K562 (cell line): ENCODE data around the gene NLK. TPM values are rescaled to one million over a fixed set of nuclear protein-coding genes. Genes with fewer than 3 reads are reported as not detected.
A peak's percentile ranks its signal among the peaks of the same experiment; 100 is the strongest.

ENCODE experiments used
- ATAC-seq: fragments of 200-7000 bp; cut with Tn5 transposase; 3 replicates; pipeline ENCODE4 v1.9.1; 2020; ENCODE audit warnings: moderate library complexity
- BruUV-seq: library from RNA; stranded (reverse); fragments of 400-500 nt; replicated peaks from 2 replicates; lab custom pipeline; 2021; lab: Mats Ljungman, UMichigan
- CTCF ChIA-PET: fragments of 300-600 bp; formaldehyde crosslinking; extraction: SDS; loops from one replicate; lab custom pipeline; 2021; ENCODE audit warnings: low intra/inter-chr PET ratio; lab: Yijun Ruan, JAX
- POLR2A ChIA-PET: fragments of 300-600, 350-650 bp; sonication (Branson Sonifier 250); formaldehyde crosslinking; extraction: SDS; loops from one replicate; lab custom pipeline; 2021; ENCODE audit warnings: antibody characterized with exemption, inconsistent platforms; lab: Yijun Ruan, JAX
- DNase-seq, 4 experiments: peaks; one replicate each; pipeline versions ENCODE4 v3.0.0 to v3.0.0-alpha.2; 2011 to 2018; ENCODE audit warnings: low spot score in 3 of 4, mixed read lengths in 3 of 4; ENCODE audit errors: extremely low read depth in 1 of 4
- FAIRE-seq: peaks from 2 replicates; lab custom pipeline; 2011; peaks lifted over from hg19 to GRCh38; lab: Jason Lieb, UNC
- H2AFZ ChIP-seq: 2 replicates; pipeline ENCODE4 v1.6.0; 2011; ENCODE audit warnings: low read depth, low read length, control low read depth, inconsistent platforms
- H3K27ac ChIP-seq: fragments of 200-600 bp; 3 replicates; pipeline ENCODE4 v1.8.0; 2011; ENCODE audit warnings: low read depth, mild to moderate bottlenecking, control low read depth, inconsistent platforms, low read length, moderate library complexity, mixed read lengths; ENCODE audit errors: extremely low read depth
- H3K27me3 ChIP-seq, 2 experiments: fragments of 300-600 bp in 1 of 2; 2 replicates in 1 of 2; 3 replicates in 1 of 2; pipeline versions ENCODE4 v1.6.0 to v1.8.0; 2011; ENCODE audit warnings: inconsistent platforms in 2 of 2, low read length in 2 of 2, mild to moderate bottlenecking in 1 of 2, mixed read lengths in 1 of 2, moderate library complexity in 1 of 2; ENCODE audit not compliant: control insufficient read depth in 2 of 2, insufficient read depth in 2 of 2
- H3K36me3 ChIP-seq: fragments of 300-600 bp; 3 replicates; pipeline ENCODE4 v1.8.0; 2011; ENCODE audit warnings: mild to moderate bottlenecking, low read length, inconsistent platforms; ENCODE audit not compliant: control insufficient read depth, insufficient read depth
- H3K4me1 ChIP-seq, 2 experiments: fragments of 200-600 bp in 1 of 2; replicated peaks in 1 of 2; 2 replicates in 1 of 2; 3 replicates in 1 of 2; pipeline versions ENCODE4 v1.5.1 to v1.8.0; 2011; ENCODE audit warnings: inconsistent platforms in 2 of 2, low read length in 2 of 2, mild to moderate bottlenecking in 1 of 2, mixed read lengths in 1 of 2, moderate library complexity in 1 of 2; ENCODE audit not compliant: control insufficient read depth in 2 of 2, insufficient read depth in 2 of 2
- H3K4me2 ChIP-seq: 2 replicates; pipeline ENCODE4 v1.6.1; 2011; ENCODE audit warnings: low read length, control low read depth, inconsistent platforms, mixed read lengths; ENCODE audit not compliant: insufficient read depth
- H3K4me3 ChIP-seq: fragments of 200-600 bp; sonication (generic), shearing (Covaris generic); 2 replicates; pipeline ENCODE4 v1.5.1; 2016; ENCODE audit warnings: control low read depth, inconsistent platforms
- H3K79me2 ChIP-seq: fragments of 200-600 bp; 3 replicates; pipeline ENCODE4 v1.8.0; 2011; ENCODE audit warnings: low read length, inconsistent platforms; ENCODE audit not compliant: control insufficient read depth, insufficient read depth
- H3K9ac ChIP-seq, 2 experiments: 2 replicates each; pipeline versions ENCODE4 v1.6.0 to v1.6.1; 2011; ENCODE audit warnings: low read depth in 2 of 2, low read length in 2 of 2, control low read depth in 1 of 2, inconsistent platforms in 1 of 2, mild to moderate bottlenecking in 1 of 2, mixed read lengths in 1 of 2; ENCODE audit not compliant: insufficient read depth in 1 of 2
- H3K9me1 ChIP-seq: one replicate; pipeline ENCODE4 v1.6.0; 2011; ENCODE audit warnings: inconsistent platforms, mild to moderate bottlenecking, low read length, moderate library complexity; ENCODE audit not compliant: control insufficient read depth, insufficient read depth
- H3K9me3 ChIP-seq: replicated peaks from 2 replicates; pipeline ENCODE4 v1.5.1; 2011; ENCODE audit warnings: low read depth, low read length, inconsistent platforms; ENCODE audit not compliant: control insufficient read depth, insufficient read depth
- H4K20me1 ChIP-seq: replicated peaks from 2 replicates; pipeline ENCODE4 v1.6.1; 2011; ENCODE audit warnings: low read length, inconsistent platforms, mixed read lengths; ENCODE audit not compliant: control insufficient read depth, insufficient read depth
- ATF1 ChIP-seq, 2 experiments: fragments of 450-650 bp in 1 of 2; IDR thresholded peaks; 2 replicates each; pipeline ENCODE4 v1.6.1; 2016; ENCODE audit warnings: missing compliant biosample characterization in 1 of 2, missing genetic modification characterization in 1 of 2
- ATF4 ChIP-seq: fragments of 450-650 bp; formaldehyde crosslinking; IDR thresholded peaks from 2 replicates; pipeline ENCODE4 v1.4.0; 2022; ENCODE audit warnings: mild to moderate bottlenecking, moderate library complexity
- CBFA2T2 ChIP-seq: fragments of 450-650 bp; conservative IDR thresholded peaks from 2 replicates; pipeline ENCODE4 v1.6.1; 2017; ENCODE audit warnings: mild to moderate bottlenecking
- CTBP1 ChIP-seq: fragments of 450-650 bp; IDR thresholded peaks from 2 replicates; pipeline ENCODE4 v1.6.1; 2016; ENCODE audit warnings: borderline replicate concordance
- FOS ChIP-seq: IDR thresholded peaks from 3 replicates; pipeline ENCODE4 v1.6.1; 2011; ENCODE audit not compliant: insufficient read length; ENCODE audit errors: extremely low read depth
- KLF1 ChIP-seq: fragments of 450-650 bp; IDR thresholded peaks from 2 replicates; pipeline ENCODE4 v1.6.1; 2016; ENCODE audit warnings: missing genetic modification characterization, missing compliant biosample characterization
- MEF2A ChIP-seq: IDR thresholded peaks from 2 replicates; pipeline ENCODE4 v1.6.1; 2011; ENCODE audit warnings: low read depth, mild to moderate bottlenecking, low read length, moderate library complexity; ENCODE audit not compliant: control insufficient read depth
- MEIS2 ChIP-seq: fragments of 450-650 bp; IDR thresholded peaks from 2 replicates; pipeline ENCODE4 v1.6.1; 2014; ENCODE audit warnings: mild to moderate bottlenecking; ENCODE audit not compliant: partially characterized antibody
- MITF ChIP-seq: IDR thresholded peaks from 2 replicates; pipeline ENCODE4 v1.6.1; 2014; ENCODE audit warnings: antibody characterized with exemption
- MYBL2 ChIP-seq, 2 experiments: fragments of 450-650 bp in 1 of 2; sonication (generic) in 1 of 2; formaldehyde crosslinking in 1 of 2; IDR thresholded peaks; 2 replicates each; pipeline versions ENCODE4 v1.6.1 to v1.8.1; 2017 to 2022; ENCODE audit warnings: borderline replicate concordance in 1 of 2, inconsistent platforms in 1 of 2, low read depth in 1 of 2, mild to moderate bottlenecking in 1 of 2, missing genetic modification reagents in 1 of 2, moderate library complexity in 1 of 2
- SMAD4 ChIP-seq: fragments of 250-450 bp; sonication (Bioruptor Pico); conservative IDR thresholded peaks from 2 replicates; pipeline ENCODE4 v1.8.0; 2021; ENCODE audit warnings: inconsistent platforms, mild to moderate bottlenecking, moderate library complexity
- SMARCA4 ChIP-seq: fragments of 450-650 bp; IDR thresholded peaks from 2 replicates; pipeline ENCODE4 v1.6.1; 2016
- SMARCE1 ChIP-seq: fragments of 450-650 bp; IDR thresholded peaks from 2 replicates; pipeline ENCODE4 v1.7.1; 2016; ENCODE audit warnings: mild to moderate bottlenecking
- SREBF2 ChIP-seq: sonication (generic); formaldehyde crosslinking; IDR thresholded peaks from 2 replicates; pipeline ENCODE4 v1.4.0; 2020; ENCODE audit warnings: mild to moderate bottlenecking, missing genetic modification reagents
- YY1 ChIP-seq, 3 experiments: IDR thresholded peaks; 2 replicates each; pipeline ENCODE4 v1.6.1; 2011; ENCODE audit warnings: low read length in 2 of 3, mild to moderate bottlenecking in 2 of 3, moderate library complexity in 2 of 3, borderline replicate concordance in 1 of 3, control low read depth in 1 of 3, low read depth in 1 of 3; ENCODE audit not compliant: insufficient read depth in 3 of 3, insufficient replicate concordance in 2 of 3, control insufficient read depth in 1 of 3, insufficient read length in 1 of 3; ENCODE audit errors: extremely low read depth in 1 of 3
- ZEB2 ChIP-seq: fragments of 450-650 bp; IDR thresholded peaks from 2 replicates; pipeline ENCODE4 v1.6.1; 2016
- ZNF24 ChIP-seq: fragments of 450-650 bp; IDR thresholded peaks from 2 replicates; pipeline ENCODE4 v1.6.1; 2016
- ZNF316 ChIP-seq: fragments of 450-650 bp; IDR thresholded peaks from 2 replicates; pipeline ENCODE4 v1.6.1; 2016
- ZNF766 ChIP-seq: fragments of 200-800 bp; sonication (Bioruptor generic); conservative IDR thresholded peaks from 2 replicates; pipeline ENCODE4 v1.6.1; 2016; ENCODE audit warnings: missing genetic modification characterization, missing compliant biosample characterization
- WGBS: fragments of 100-300 bp; shearing (Covaris generic); methylation state at CpG from one replicate; pipeline ENCODE4 v1.1.6; 2016; ENCODE audit warnings: low coverage, mixed read lengths; ENCODE audit not compliant: insufficient coverage; ENCODE audit errors: missing lambda C conversion rate; 5-methylcytosine and 5-hydroxymethylcytosine counted together
- in situ Hi-C: fragments of 300-500 bp; cut with MboI; formaldehyde crosslinking; loops from 4 replicates; pipeline ENCODE4 v1.15.0; 2018; ENCODE audit warnings: inconsistent platforms, mixed read lengths
- intact Hi-C: fragments of 100-400 bp; cut with micrococcal nuclease; formaldehyde crosslinking; loops from 2 replicates; pipeline ENCODE4 v1.14.2; 2022
- polyA plus RNA-seq, 8 experiments: library from polyadenylated mRNA; depleted of rRNA in 4 of 8; stranded (reverse) in 5 of 8; unstranded in 3 of 8; fragments of >200 nt; fragmentation: Nextera tagmentation in 2 of 8; fragmentation: Illumina TruSeq in 1 of 8; extraction: Ambion mirVana in 2 of 8; extraction: Trizol in 1 of 8; gene quantifications; 2 replicates each; pipeline versions ENCODE4 v1.2.1 to v1.2.3, GENCODE V29; 2011 to 2014; ENCODE audit warnings: inconsistent platforms in 1 of 8, missing spikeins in 1 of 8
- total RNA-seq, 7 experiments: library from RNA; depleted of rRNA in 6 of 7; stranded (reverse); fragments of >200 nt in 6 of 7; fragmentation: Illumina TruSeq in 2 of 7; extraction: Trizol in 2 of 7; gene quantifications; 2 replicates each; pipeline versions ENCODE4 v1.2.1 to v1.2.3, GENCODE V29; 2011 to 2021; ENCODE audit warnings: low replicate concordance in 1 of 7

Gene NLK
- total and polyA plus RNA-seq, 9 of the 15 experiments (the other 6 are each of a cell fraction or from before 2014, with no cell fraction given), result 10.9 to 59.6 (median 26.7) TPM

GRCh38 chr17:28117304-28117703 lies 74.8 kb downstream of the NLK start (continued):
- TF ChIP-seq SREBF2 (CRISPR knock-in tag), result no peak
- no peak for TF ChIP-seq ZNF24
- no peak for TF ChIP-seq ZNF766 (CRISPR knock-in tag)
- TF ChIP-seq CTBP1, result peak; percentile 20; the same call in 1 of the 2 replicates
- no peak for TF ChIP-seq ATF1 (CRISPR knock-in tag; IDR thresholded peaks at IDR 0.05)
- no peak for TF ChIP-seq ATF1 (tag; IDR thresholded peaks at IDR 0.05)
- TF ChIP-seq ZEB2, result peak; percentile 84
- TF ChIP-seq MEF2A, result peak; percentile 79
- TF ChIP-seq ATF4 (CRISPR knock-in tag), result no peak
- no peak for TF ChIP-seq MYBL2 (IDR thresholded peaks at IDR 0.05; ENCODE audit: low read depth)
- TF ChIP-seq MYBL2 (CRISPR knock-in tag; IDR thresholded peaks at IDR 0.05; ENCODE audit: borderline replicate concordance), result no peak
- TF ChIP-seq KLF1 (tag), result no peak
- peak; percentile 35; the same call in 1 of the 2 replicates for TF ChIP-seq SMARCA4
- TF ChIP-seq CBFA2T2, result no peak
- peak; percentile 33; the same call in 1 of the 2 replicates for TF ChIP-seq SMARCE1

GRCh38 chr17:28118362-28118761 lies 75.9 kb downstream of the NLK start:
- TF ChIP-seq MITF, result no peak
- TF ChIP-seq SMAD4 (CRISPR knock-in tag), result no peak
- peak; percentile 48 for TF ChIP-seq MEIS2
- no peak for TF ChIP-seq FOS
- TF ChIP-seq ZNF316, result peak; percentile 50
- TF ChIP-seq YY1 (IDR thresholded peaks at IDR 0.05; ENCODE audit: borderline replicate concordance in 1 of 3, control insufficient read depth in 1 of 3, extremely low read depth in 1 of 3, insufficient read depth in 3 of 3, insufficient read length in 1 of 3, insufficient replicate concordance in 2 of 3, low read depth in 1 of 3, low read length in 2 of 3), result no peak
- TF ChIP-seq, all 486 proteins: peak for 2
- in situ Hi-C loops, result no loop called here
- CTCF ChIA-PET, result no interaction called here
- Histone ChIP-seq H3K79me2 (peaks cover 30% of the 10 kb centered on the region), H3K4me1 (peaks cover 8 to 16% of the 10 kb centered on the region in 2 experiments; a peak in 4 of 5 replicates), H3K4me3 (no peak overlapping the region), H4K20me1 (no peaks in the 10 kb centered on the region), H3K4me2 (no peak overlapping the region), H3K9me1 (no peaks in the 10 kb centered on the region), H3K36me3 (peaks cover 11% of the 10 kb centered on the region; the same call in 2 of the 3 replicates), H3K27ac (no peak overlapping the region), H3K27me3 (no peaks in the 10 kb centered on the region), H2AFZ (no peak overlapping the region; the same call in 1 of the 2 replicates), H3K9ac (no peak overlapping the region), H3K9me3 (no peaks in the 10 kb centered on the region)
- DNase-seq (no peak), ATAC-seq (no peak), FAIRE-seq (no peak)
- 13% methylated on average over 1 of the region's 1 CpG for WGBS
- POLR2A ChIA-PET, result no interaction called here
- no TSS peak for BruUV-seq
- intact Hi-C loops, result no loop called here
